NCI-H446 treated with DMSO at 0.1 percent for 48 hours (cell line): ENCODE data around the gene RHBDD1.

ENCODE experiments used
- DNase-seq: peaks from one replicate; lab custom pipeline; 2025; lab: John Stamatoyannopoulos, UW

The RHBDD1 gene

GRCh38 chr2:226835796-226836547 lies at the start of gene RHBDD1:
RHBDD1 (plus strand) TSS chr2:226836054; CDS start chr2:226864694, 28,640 bp downstream.
- peak; percentile 92 for DNase-seq

- DNase-seq, result no peak
Observed at GRCh38 chr2:226788064-226788463, 47.8 kb upstream of the RHBDD1 start.

DNA sequence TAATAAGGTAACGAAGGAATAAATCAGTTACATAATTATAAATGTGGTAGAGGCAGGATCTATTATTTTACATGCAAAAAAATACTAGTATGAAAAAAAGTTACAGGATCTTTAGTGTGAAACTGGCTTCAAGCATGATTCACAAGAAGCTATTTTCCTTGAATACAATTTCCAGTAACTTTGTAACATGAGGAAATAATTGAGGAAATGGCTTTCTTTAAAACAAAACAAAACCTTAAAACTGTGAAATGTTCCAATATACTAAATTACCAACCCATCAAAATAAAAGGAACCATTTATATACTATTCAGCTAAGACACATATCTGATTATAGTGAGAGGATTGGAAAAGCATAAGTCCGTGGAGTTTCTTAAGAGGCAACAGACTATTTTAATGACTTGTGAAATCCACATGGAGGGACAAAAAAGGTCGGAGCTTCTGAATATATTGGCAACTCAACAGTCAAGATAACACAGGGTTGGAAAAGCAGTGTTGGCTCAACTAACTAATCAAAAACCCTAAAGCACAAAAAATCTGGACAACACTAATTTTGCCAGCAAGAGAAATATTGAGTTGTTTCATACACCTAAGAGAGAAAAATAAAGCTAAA lies 46.9 kb upstream of the RHBDD1 start:
- DNase-seq, result no peak

- no peak for DNase-seq
Observed at GRCh38 chr2:226790011-226790410, 45.8 kb upstream of the RHBDD1 start.

- DNase-seq, result no peak
Observed at GRCh38 chr2:226790431-226790830, 45.4 kb upstream of the RHBDD1 start.

GRCh38 chr2:226791056-226791486 lies 44.8 kb upstream of the RHBDD1 start:
- peak; percentile 60 for DNase-seq

- DNase-seq, result peak; percentile 76
Observed at GRCh38 chr2:226791487-226792081, 44.3 kb upstream of the RHBDD1 start.

DNA sequence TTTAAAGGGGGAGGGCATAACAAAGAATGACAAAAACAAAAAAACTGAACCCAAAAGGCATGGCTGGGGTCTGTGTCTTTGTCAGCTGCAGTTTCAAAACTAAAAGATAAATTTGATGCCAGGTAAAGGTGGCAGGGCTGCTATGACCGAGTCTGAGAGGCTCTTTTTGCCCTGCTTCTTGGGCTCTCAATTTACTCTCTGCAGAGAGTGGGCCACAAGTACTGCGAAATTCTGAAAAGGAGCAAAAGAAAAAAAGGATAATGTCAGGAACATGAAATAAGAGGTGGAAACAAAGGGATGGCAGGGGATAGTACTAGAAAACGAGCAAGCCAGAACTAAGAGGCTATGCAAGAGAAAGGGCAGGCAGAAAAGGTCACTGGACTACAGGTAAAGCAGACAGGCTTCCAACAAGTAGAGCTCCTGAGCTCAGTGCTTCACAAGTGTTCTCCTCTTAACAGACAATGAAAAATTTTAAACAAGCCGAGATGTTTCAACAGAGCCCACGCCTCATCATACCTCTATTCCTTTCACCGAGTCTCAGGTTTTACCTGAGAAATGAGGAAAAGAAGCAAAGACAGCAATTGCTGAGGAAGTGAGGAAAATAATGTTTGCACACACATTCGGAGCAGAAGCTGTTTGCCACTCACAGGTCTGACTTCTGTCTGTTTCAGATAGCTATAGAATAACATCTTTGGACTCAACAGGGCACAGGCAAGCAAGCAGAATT lies 43.5 kb upstream of the RHBDD1 start:
- DNase-seq, result no peak

DNA sequence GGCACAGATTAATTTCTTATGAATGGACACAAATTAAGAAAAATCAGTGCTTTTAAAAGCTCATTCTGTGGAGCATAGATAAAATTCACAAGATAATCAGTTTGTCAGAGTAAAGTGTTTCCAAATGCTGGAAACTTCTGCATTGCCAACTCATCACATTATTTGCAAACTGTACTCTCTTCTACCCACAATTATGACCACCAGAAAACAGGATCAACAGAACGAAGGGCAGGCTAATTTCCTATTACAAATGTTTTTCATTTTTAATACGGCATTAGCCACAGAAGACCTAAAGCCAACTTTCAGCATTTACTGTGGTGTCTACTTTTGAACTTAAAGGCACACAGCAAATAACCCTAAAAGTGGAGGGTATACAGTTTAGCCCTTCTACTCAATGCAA lies 42.2 kb upstream of the RHBDD1 start:
- DNase-seq, result no peak

- no peak for DNase-seq
Observed at GRCh38 chr2:226794196-226794661, 41.6 kb upstream of the RHBDD1 start.

GRCh38 chr2:226794751-226795171 lies 41.1 kb upstream of the RHBDD1 start:
- no peak for DNase-seq

DNA sequence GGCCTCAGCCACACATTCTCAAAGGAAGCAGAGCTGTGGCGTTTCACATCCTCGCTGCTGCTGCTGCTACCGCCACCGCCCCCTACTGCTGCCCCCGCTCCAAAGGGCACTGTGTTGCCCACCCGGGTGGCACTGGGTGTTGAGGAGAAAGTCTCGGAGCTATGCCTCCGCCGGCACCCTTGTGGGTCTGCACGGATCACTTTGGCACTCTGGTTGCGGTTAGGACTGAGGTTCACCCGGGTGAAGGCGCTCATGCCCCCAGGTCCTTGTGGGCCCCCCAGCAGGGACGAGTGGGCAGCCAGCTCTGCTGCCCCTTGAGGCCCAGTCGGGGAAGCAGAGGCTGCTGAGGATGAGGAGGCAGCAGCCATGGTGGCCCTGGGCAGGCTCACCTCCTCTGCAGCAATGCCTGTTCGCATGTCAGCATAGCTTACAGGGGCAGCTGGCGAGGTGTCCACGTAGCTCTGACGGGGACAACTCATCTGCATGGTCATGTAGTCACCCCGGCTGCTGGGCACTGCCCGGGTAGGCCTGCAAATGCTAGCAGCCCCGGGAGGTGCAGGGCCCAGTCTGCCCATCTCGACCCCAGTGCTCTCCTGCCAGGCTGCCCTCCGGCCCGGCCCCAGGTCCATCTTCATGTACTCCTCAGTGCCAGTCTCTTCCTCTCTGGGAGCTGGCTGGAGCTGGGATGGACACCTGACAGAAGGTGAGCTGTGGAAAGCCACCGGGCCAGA lies 40.4 kb upstream of the RHBDD1 start:
- DNase-seq, result no peak

GRCh38 chr2:226796012-226796839 lies 39.6 kb upstream of the RHBDD1 start:
- DNase-seq, result no peak

DNA sequence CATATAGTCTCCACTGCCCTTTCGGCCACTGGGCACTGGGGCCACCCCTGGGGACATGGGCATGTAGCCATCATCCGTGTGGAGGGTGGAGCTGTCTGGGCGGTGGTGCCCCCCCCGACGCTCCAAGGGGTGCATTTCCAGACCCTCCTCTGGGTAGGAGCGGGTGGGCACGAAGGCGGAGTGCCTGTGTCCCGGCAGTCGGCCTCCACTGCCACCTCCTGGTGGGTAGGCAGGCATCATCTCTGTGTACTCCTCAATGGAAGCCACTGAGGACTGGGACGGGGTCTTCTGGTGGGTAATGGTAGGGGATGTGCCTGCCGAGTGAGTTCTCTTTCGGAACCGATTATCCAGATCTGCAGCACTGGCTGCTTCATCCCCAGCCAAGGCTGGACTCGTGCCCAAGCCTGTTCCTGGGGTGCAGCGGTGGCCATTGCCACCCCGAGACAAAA lies 39.0 kb upstream of the RHBDD1 start:
- no peak for DNase-seq

DNA sequence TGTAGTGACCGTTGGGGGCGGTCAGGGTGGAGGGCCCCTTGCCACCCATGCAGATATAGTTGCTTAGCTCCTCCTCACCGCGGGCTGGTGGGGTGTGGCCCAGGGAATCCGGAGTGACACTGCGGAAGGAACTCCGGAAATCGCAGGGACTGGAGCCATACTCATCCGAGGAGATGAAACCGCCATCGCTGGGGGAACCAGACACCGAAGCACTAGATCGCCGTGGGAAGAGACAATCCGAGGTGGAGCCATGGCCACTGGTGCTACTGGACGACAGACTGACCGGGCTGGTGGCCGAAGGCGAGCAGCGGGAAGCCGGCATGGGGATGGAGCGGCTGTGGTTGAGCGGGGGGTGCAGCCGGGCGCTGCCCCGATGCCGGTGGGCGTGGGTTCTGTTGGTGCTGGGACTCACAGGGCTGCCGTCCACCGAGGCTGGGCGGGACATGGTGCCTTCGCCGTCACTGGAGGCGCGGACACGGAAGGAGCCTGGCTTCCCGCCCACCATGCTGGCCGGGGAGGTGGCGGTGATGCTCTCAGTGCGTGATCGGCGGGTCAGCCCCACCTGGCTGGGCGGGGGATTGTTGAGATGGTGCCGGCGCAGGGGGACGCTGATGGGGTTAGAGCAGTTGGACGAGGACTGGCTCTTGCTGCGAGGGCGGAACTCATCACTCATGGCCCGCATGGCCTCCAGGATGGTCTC lies 38.4 kb upstream of the RHBDD1 start:
- DNase-seq, result no peak

DNA sequence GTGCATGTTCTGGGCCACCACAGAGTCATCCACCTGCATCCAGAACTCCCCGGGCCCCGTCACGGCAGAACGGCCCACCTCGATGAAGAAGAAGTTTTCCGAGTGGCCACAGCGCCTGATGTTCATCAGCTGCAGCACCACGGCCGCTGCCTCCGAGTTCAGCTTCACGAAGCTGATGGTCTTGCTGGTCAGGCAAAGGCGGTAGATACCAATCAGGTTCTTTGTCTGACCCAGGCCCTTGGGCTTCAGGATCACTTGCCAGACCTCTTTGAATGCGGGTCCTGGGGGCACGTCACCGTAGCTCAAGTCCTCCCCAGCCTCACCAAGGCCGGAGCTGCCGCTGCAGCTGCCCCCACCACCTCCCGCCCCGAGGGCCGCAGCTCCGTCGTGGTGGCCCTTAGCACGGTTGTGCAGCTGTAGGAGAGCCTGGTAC lies 37.8 kb upstream of the RHBDD1 start:
- DNase-seq, result no peak

DNA sequence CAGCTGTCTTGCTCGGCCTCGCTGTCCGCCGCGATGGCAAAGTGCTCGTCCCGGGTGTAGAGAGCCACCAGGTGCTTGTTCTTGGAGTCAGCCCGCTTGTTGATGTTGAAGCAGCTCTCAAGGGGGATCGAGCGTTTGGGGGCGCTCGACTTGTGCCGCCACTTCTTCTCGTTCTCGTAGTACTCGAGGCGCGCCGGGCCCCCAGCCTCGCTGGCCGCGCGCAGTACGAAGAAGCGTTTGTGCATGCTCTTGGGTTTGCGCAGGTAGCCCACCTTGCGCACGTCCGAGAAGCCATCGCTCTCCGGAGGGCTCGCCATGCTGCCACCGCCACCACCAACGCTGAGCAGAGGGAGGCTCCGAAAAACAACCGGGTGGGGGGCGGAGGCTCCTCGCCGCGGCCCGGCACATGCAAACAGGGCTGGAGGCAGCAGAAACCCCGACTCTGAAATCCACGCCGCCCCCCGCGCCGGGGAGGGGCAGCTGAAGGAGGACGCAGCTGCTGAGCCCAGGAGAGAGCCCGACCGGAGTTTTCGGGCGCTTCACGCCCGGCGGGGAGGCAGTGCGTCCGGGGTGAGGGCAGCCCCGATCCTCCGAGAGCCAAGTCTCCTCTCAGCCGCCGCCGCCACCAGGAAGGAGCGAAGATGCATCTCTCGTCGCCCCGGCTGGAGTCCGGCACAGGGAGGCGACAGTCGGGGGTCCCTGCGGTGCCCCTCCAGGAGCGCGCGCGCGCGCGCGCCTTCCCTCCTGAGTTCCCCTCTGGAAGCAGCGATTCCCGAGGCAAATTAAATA lies 37.2 kb upstream of the RHBDD1 start:
- DNase-seq, result no peak

GRCh38 chr2:226799211-226799975 lies 36.5 kb upstream of the RHBDD1 start, which contains the start of gene IRS1:
IRS1 (minus strand) TSS chr2:226799820; CDS start chr2:226798738, 1,082 bp downstream.
- DNase-seq, result peak; percentile 57
